KMS-11 (cell line): ENCODE results near the gene ASCC1.

Source experiments
- H2AFZ ChIP-seq: fragments of 200-600 bp; sonication (generic); 2 replicates; pipeline ENCODE4 v1.6.1; 2016; ENCODE audit warnings: antibody characterized with exemption, mixed run types, low read depth
- H3K27ac ChIP-seq: fragments of 200-600 bp; sonication (generic); 2 replicates; pipeline ENCODE4 v1.6.1; 2016; ENCODE audit warnings: mild to moderate bottlenecking, mixed run types
- H3K27me3 ChIP-seq: fragments of 200-600 bp; sonication (generic); 2 replicates; pipeline ENCODE4 v1.6.1; 2017; ENCODE audit warnings: mild to moderate bottlenecking, low read depth, mixed run types, moderate library complexity; ENCODE audit not compliant: insufficient read depth
- H3K36me3 ChIP-seq: fragments of 200-600 bp; sonication (generic); 2 replicates; pipeline ENCODE4 v1.6.1; 2017; ENCODE audit warnings: mild to moderate bottlenecking, mixed run types; ENCODE audit not compliant: insufficient read depth
- H3K4me1 ChIP-seq: fragments of 200-600 bp; sonication (generic); 2 replicates; pipeline ENCODE4 v1.6.1; 2016; ENCODE audit warnings: mild to moderate bottlenecking, low read depth, mixed run types; ENCODE audit not compliant: poor library complexity, severe bottlenecking
- H3K4me2 ChIP-seq: fragments of 200-600 bp; sonication (generic); 2 replicates; pipeline ENCODE4 v1.7.0; 2016; ENCODE audit warnings: mild to moderate bottlenecking, mixed run types
- H3K4me3 ChIP-seq: fragments of 200-600 bp; sonication (generic); IDR thresholded peaks from 2 replicates; pipeline ENCODE4 v1.6.1; 2017; ENCODE audit warnings: low read depth, low read length, mixed read lengths; ENCODE audit not compliant: insufficient read depth
- H3K79me2 ChIP-seq: fragments of 200-600 bp; sonication (generic); 2 replicates; pipeline ENCODE4 v1.6.1; 2016; ENCODE audit warnings: low read depth, mixed run types; ENCODE audit not compliant: insufficient read depth
- H3K9ac ChIP-seq: fragments of 200-600 bp; sonication (generic); 2 replicates; pipeline ENCODE4 v1.6.1; 2016; ENCODE audit warnings: mild to moderate bottlenecking, mixed run types
- H4K20me1 ChIP-seq: fragments of 200-600 bp; sonication (generic); 2 replicates; pipeline ENCODE4 v1.6.1; 2016; ENCODE audit warnings: mild to moderate bottlenecking, mixed run types; ENCODE audit not compliant: insufficient read depth
- CTCF ChIP-seq: fragments of 200-600 bp; sonication (generic); conservative IDR thresholded peaks from 2 replicates; pipeline ENCODE4 v1.6.1; 2017; ENCODE audit warnings: low read depth, mild to moderate bottlenecking, antibody characterized with exemption, low read length, moderate library complexity, mixed read lengths

The ASCC1 gene

DNA sequence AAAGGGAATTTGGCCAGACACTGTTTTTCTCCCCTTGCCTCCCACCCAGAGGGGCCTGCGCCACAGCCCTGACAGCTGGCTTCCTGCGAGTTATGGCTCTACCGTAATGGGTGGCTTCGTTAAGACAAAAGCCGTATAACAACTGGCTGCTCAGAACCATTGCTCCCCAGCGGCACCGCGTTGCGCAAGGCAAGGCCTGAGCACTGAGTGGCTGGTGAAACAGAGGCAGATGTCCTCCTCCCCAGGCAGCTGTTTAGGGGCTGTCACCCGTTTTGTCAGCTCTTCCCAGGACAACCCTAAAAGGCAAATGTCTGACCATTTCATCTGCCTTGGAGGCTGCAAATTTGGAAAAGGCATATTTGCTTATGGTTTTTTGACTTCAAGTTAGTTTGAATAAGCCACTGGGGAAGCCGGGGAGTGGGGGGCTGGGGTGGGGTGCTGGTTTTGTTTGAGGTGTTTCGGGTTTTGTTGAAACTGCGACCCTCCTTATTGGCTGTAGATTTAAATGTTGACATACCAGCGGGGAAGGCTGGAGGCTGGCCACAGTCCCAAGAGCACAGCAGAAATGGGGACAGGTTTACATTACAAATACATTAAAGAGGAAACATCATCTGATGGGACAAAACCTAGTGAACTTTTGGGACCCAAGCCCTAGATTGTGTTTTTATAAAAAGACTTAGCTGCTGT lies 127.0 kb downstream of the ASCC1 start:
- no peaks in the 10 kb centered on the region for H3K79me2 ChIP-seq
- no peak overlapping the region for H3K27ac ChIP-seq
- no peak for TF ChIP-seq CTCF
- no peak overlapping the region for H3K9ac ChIP-seq
- H4K20me1 ChIP-seq, result no peaks in the 10 kb centered on the region
- H3K36me3 ChIP-seq, result no peaks in the 10 kb centered on the region
- H3K4me1 ChIP-seq, result no peaks in the 10 kb centered on the region
- no peak overlapping the region for H2AFZ ChIP-seq
- H3K4me2 ChIP-seq, result no peak overlapping the region
- no peaks in the 10 kb centered on the region for H3K27me3 ChIP-seq
- no peak overlapping the region for H3K4me3 ChIP-seq

- Histone ChIP-seq H2AFZ (no peak within 1 kb of the TSS), H3K4me2 (no peak within 1 kb of the TSS), H3K4me3 (no peak within 1 kb of the TSS), H3K36me3 (no peaks in the 10 kb centered on the region), H4K20me1 (no peaks in the 10 kb centered on the region), H3K27me3 (no peaks in the 10 kb centered on the region), H3K9ac (no peak within 1 kb of the TSS), H3K4me1 (no peaks in the 10 kb centered on the region), H3K79me2 (no peaks in the 10 kb centered on the region), H3K27ac (no peak within 1 kb of the TSS)
- no peak for TF ChIP-seq CTCF
Observed at GRCh38 chr10:72087969-72088888, 127.8 kb downstream of the ASCC1 start, which contains the start of gene SPOCK2. Gene SPOCK2, minus strand, starts transcription at chr10:72088551. Its CDS starts 223 bp downstream, at chr10:72088328.

DNA sequence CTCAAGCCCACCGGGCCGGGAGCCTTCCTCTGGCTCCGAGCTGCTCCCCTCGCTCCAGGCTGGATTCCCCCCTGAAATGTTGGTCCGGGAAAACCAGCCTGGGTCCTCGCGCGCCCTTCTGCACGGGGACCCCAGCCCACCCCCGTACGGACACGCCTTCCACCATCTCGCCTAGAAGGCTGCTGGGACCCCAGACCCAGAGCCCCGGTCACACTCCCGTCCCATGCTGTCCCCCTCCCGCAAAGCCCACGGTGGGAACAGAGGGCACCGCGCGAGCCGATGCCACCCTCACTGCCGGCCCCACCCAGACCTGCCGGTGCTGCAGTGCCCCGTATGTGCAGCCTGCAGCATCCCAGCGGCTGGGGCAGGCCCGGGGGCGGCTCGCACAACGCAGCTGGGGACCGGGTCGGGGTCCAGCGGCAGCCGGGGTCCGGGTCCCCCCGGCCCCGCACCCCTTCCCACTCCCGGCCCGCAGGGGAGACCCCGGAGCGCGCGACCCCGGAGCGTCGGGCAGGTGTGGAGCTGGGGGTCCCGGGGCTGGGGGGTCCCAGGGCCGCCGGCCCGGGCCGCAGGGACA lies 128.6 kb downstream of the ASCC1 start:
- Histone ChIP-seq H2AFZ (no peak overlapping the region), H3K4me1 (no peaks in the 10 kb centered on the region), H3K9ac (no peak overlapping the region), H3K27me3 (no peaks in the 10 kb centered on the region), H3K36me3 (no peaks in the 10 kb centered on the region), H3K79me2 (no peaks in the 10 kb centered on the region), H3K4me3 (no peak overlapping the region), H4K20me1 (no peaks in the 10 kb centered on the region), H3K4me2 (no peak overlapping the region), H3K27ac (no peak overlapping the region)
- TF ChIP-seq CTCF, result no peak

GRCh38 chr10:72086466-72087391 lies 129.3 kb downstream of the ASCC1 start:
- no peak overlapping the region for H3K4me2 ChIP-seq

More at GRCh38 chr10:72086466-72087391, 129.3 kb downstream of the ASCC1 start:
- H2AFZ ChIP-seq, result no peak overlapping the region
- no peak for TF ChIP-seq CTCF
- no peaks in the 10 kb centered on the region for H4K20me1 ChIP-seq
- no peaks in the 10 kb centered on the region for H3K36me3 ChIP-seq
- no peak overlapping the region for H3K4me3 ChIP-seq
- no peaks in the 10 kb centered on the region for H3K27me3 ChIP-seq
- no peak overlapping the region for H3K27ac ChIP-seq
- no peak overlapping the region for H3K9ac ChIP-seq
- H3K79me2 ChIP-seq, result no peaks in the 10 kb centered on the region
- H3K4me1 ChIP-seq, result no peaks in the 10 kb centered on the region
